Testis (tissue), 3 donors: Measurements from ENCODE around the gene IGF2R. TPM values are rescaled to one million over a fixed set of nuclear protein-coding genes. Genes with fewer than 3 reads are reported as not detected.

Source experiments
- DNase-seq: peaks from one replicate; pipeline ENCODE4 v3.0.0-alpha.2; 2019
- H3K27ac ChIP-seq, 2 donors: fragments of 200-600 bp; sonication (generic); one replicate each; pipeline ENCODE4 v1.5.1; 2019
- H3K27me3 ChIP-seq: fragments of 200-600 bp; sonication (generic); one replicate; pipeline ENCODE4 v1.5.1; 2019
- H3K36me3 ChIP-seq: fragments of 200-600 bp; sonication (generic); one replicate; pipeline ENCODE4 v1.5.1; 2017; ENCODE audit warnings: low read depth; ENCODE audit errors: missing control alignments
- H3K4me1 ChIP-seq: fragments of 200-600 bp; sonication (generic); one replicate; pipeline ENCODE4 v1.5.1; 2019
- H3K4me3 ChIP-seq, 2 donors: fragments of 200-600 bp; sonication (generic); one replicate each; pipeline ENCODE4 v1.5.1; 2017 to 2019
- H3K9me3 ChIP-seq: fragments of 200-600 bp; sonication (generic); one replicate; pipeline ENCODE4 v1.5.1; 2017
- CTCF ChIP-seq, 3 experiments: fragments of 450-650 bp in 2 of 3; fragments of 200-600 bp in 1 of 3; sonication (generic) in 1 of 3; IDR thresholded peaks; one replicate each; pipeline ENCODE4 v1.5.1; 2016 to 2019; ENCODE audit warnings: antibody characterized with exemption in 3 of 3, mild to moderate bottlenecking in 2 of 3, moderate library complexity in 1 of 3
- POLR2A ChIP-seq: fragments of 450-650 bp; IDR thresholded peaks from one replicate; pipeline ENCODE4 v1.6.1; 2017; ENCODE audit warnings: antibody characterized with exemption, mild to moderate bottlenecking, moderate library complexity
- WGBS, 2 donors: methylation state at CpG; one replicate each; pipeline ENCODE4 v1.1.5; 2018; 5-methylcytosine and 5-hydroxymethylcytosine counted together
- intact Hi-C: fragments of 100-400 bp; cut with DNase I; formaldehyde crosslinking; loops from one replicate; pipeline ENCODE4 v1.15.1; 2023; ENCODE audit warnings: low total_unique reads
- polyA plus RNA-seq: library from polyadenylated mRNA; stranded (reverse); fragments of 350-450 nt; fragmentation: Illumina TruSeq; extraction: RNeasy Lipid Tissue Mini Kit (QIAGEN cat#74804); gene quantifications from one replicate; pipeline ENCODE4 v1.2.3, GENCODE V29; 2014; ENCODE audit warnings: low read depth, low replicate concordance; ENCODE audit not compliant: insufficient read depth
- total RNA-seq, 2 donors: library from RNA; depleted of rRNA; stranded (reverse); fragments of >200 nt; gene quantifications; one replicate each; pipeline ENCODE4 v1.2.3, GENCODE V29; 2016

The IGF2R gene
- total and polyA plus RNA-seq, 3 donors from 2014 or later: 47.3 to 109 (median 84.6) TPM

GRCh38 chr6:160141001-160141726 is 172.3 kb downstream of the IGF2R start:
- intact Hi-C loops: no loop called here
- WGBS, 2 donors: 49 to 53% methylated on average over 5 of the region's 5 CpGs
- no peak overlapping the region for H3K4me3 ChIP-seq
- H3K27me3 ChIP-seq: no peaks in the 10 kb centered on the region
- no peak for TF ChIP-seq CTCF (IDR thresholded peaks at IDR 0.05)
- no peak for TF ChIP-seq POLR2A
- peaks cover 7% of the 10 kb centered on the region for H3K4me1 ChIP-seq
- H3K9me3 ChIP-seq: no peaks in the 10 kb centered on the region
- no peaks in the 10 kb centered on the region for H3K36me3 ChIP-seq
- no peak for DNase-seq
- peak overlapping the region; percentile 39 to 42 for H3K27ac ChIP-seq

GRCh38 chr6:160142115-160142715 is 173.3 kb downstream of the IGF2R start:
- DNase-seq: no peak
- peaks cover 7% of the 10 kb centered on the region for H3K4me1 ChIP-seq
- H3K27ac ChIP-seq: peak overlapping the region in 1 of 2 donors; percentile 42
- TF ChIP-seq CTCF (IDR thresholded peaks at IDR 0.05) (no peak), POLR2A (no peak)
- H3K27me3 ChIP-seq: no peaks in the 10 kb centered on the region
- H3K9me3 ChIP-seq: no peaks in the 10 kb centered on the region
- WGBS, 2 donors: 88 to 91% methylated on average over 7 to 8 of the region's 8 CpGs
- no peak overlapping the region for H3K4me3 ChIP-seq
- intact Hi-C loops: no loop called here
- no peaks in the 10 kb centered on the region for H3K36me3 ChIP-seq

DNA sequence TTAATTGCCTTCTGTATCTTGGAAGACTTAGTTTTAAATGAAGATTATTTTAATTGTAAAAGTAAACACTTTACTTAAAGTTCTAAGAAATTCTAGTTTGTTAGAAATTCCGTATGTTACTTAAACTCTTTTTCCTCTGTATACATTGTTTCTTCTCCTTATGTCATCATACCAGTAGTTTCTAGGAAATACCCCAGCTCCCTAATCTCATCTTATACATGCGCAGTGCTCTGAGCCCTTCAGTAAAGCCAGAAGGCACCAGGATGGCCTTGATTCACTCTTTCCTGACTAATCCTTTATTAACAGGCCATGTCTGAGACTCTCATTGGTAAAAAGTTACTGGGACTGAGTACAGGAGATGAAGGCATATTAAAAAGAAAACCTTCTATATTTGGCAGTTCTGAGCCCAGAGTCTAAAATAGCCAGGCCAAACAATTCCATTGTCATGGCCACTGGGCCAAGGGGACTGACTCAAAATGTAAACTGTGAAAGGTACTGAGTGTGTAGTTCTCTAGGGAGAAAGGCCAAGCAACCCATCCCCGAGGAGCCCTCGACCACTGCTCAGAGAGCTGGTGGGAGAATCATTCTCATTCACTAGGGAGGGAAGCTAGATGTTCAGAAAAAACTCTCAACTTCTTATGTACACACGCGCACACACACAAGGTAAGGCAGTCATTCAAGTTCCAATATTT is 177.7 kb downstream of the IGF2R start:
- no peak overlapping the region for H3K4me3 ChIP-seq
- H3K27ac ChIP-seq: no peak overlapping the region

GRCh38 chr6:160147146-160147536 is 178.3 kb downstream of the IGF2R start:
- Histone ChIP-seq H3K9me3 (no peaks in the 10 kb centered on the region), H3K36me3 (no peaks in the 10 kb centered on the region), H3K27me3 (no peaks in the 10 kb centered on the region), H3K4me1 (no peaks in the 10 kb centered on the region), H3K4me3 (no peak overlapping the region), H3K27ac (no peak overlapping the region)
- TF ChIP-seq POLR2A (no peak), CTCF (IDR thresholded peaks at IDR 0.05) (no peak)
- intact Hi-C loops: no loop called here
- 69 to 73% methylated on average over 3 of the region's 3 CpGs for WGBS, 2 donors
- no peak for DNase-seq

More for the DNA sequence above, 177.7 kb downstream of the IGF2R start:
- TF ChIP-seq POLR2A (no peak), CTCF (IDR thresholded peaks at IDR 0.05) (no peak)
- 73 to 74% methylated on average over 6 of the region's 6 CpGs for WGBS, 2 donors
- DNase-seq: no peak
- intact Hi-C loops: no loop called here
- H3K9me3 ChIP-seq: no peaks in the 10 kb centered on the region
- H3K36me3 ChIP-seq: no peaks in the 10 kb centered on the region
- H3K4me1 ChIP-seq: no peaks in the 10 kb centered on the region
- H3K27me3 ChIP-seq: no peaks in the 10 kb centered on the region
